Measurements from ENCODE around the gene TPRG1.

GRCh38 chr3:189317911-189318310, 146.1 kb downstream of the TPRG1 start:
- no peak for TF ChIP-seq CTCF (IDR thresholded peaks at IDR 0.05; ENCODE audit: low read depth, low read length, poor library complexity, severe bottlenecking)
- no peak for TF ChIP-seq EZH2phosphoT487 (IDR thresholded peaks at IDR 0.05; ENCODE audit: borderline replicate concordance, low read length)

All from DOHH2 (cell line).